Fibroblast of peridontal ligament (primary cell): ENCODE results near the gene RASSF8.
A peak's percentile ranks its signal among the peaks of the same experiment; 100 is the strongest.

Experiments used
- DNase-seq: peaks from one replicate; pipeline ENCODE4 v3.0.0-alpha.2; 2010; ENCODE audit errors: extremely low read depth

Gene RASSF8

GRCh38 chr12:25958428-25959070 is at the start of gene RASSF8:
Gene RASSF8, plus strand, starts transcription at chr12:25958682. Its CDS starts 96,662 bp downstream, at chr12:26055344.
- peak; percentile 64 for DNase-seq

GRCh38 chr12:25914551-25914950 is 43.9 kb upstream of the RASSF8 start:
- DNase-seq, result no peak

GRCh38 chr12:25924491-25925001 is 33.9 kb upstream of the RASSF8 start:
- no peak for DNase-seq

- no peak for DNase-seq
Observed at GRCh38 chr12:25925064-25925463, 33.4 kb upstream of the RASSF8 start.

GRCh38 chr12:25926536-25926935 is 31.9 kb upstream of the RASSF8 start:
- no peak for DNase-seq

DNA sequence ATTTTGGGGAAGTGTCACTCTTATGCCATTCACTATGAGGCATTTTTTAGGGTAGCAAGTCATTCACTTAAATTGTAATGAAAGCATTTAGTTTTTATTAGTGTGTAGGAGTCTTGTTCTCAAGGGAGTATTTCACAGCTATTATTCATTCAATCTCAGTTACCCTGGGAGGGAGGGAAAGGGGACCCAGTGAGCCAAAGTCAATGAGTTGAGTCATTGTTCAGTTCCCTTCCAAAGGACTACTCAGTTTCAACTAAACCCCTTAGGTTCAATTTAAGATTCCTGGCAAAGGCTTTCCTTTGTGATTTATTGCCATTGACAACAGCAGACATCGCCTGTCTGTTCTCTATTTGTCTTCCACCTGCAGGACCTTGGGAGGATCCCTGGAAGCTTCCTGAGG is 29.3 kb upstream of the RASSF8 start:
- peak; percentile 13 for DNase-seq

DNA sequence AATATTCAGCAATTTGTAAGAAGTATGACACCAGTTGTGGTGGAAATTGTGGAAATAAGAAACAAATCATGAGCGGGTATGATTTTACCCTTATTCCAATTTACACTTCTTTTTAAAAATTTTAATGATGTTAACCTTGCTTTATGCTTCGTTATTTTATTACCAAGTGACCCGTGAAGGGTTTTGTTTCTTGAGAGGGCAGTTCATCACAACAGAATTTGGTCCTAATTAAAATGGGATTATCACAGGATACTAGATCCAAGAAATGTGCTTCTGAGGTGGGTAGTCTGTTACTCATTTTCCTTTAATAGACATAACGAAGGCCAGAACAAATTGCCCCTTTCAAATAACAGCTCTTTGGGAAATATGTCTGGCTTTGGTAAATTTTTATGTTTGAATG is 25.5 kb upstream of the RASSF8 start:
- no peak for DNase-seq

DNA sequence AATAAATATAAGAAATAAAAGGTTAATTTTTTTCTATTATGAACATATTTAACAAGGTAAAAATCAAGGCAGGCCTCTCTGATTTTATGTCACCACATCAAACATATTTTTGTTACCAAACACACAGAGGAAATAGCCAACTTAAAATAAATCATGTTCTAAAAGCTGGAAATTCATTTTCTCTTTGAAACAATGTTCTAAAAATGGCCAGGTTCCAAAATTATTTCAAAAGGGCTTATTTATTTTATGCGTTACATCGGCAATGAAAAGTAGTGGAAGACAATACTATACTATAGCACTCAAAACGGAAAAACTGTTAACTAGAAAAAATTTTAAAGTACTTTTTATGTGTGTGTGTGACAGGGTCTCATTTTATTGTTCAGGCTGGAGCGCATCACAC is 24.0 kb upstream of the RASSF8 start:
- no peak for DNase-seq

DNA sequence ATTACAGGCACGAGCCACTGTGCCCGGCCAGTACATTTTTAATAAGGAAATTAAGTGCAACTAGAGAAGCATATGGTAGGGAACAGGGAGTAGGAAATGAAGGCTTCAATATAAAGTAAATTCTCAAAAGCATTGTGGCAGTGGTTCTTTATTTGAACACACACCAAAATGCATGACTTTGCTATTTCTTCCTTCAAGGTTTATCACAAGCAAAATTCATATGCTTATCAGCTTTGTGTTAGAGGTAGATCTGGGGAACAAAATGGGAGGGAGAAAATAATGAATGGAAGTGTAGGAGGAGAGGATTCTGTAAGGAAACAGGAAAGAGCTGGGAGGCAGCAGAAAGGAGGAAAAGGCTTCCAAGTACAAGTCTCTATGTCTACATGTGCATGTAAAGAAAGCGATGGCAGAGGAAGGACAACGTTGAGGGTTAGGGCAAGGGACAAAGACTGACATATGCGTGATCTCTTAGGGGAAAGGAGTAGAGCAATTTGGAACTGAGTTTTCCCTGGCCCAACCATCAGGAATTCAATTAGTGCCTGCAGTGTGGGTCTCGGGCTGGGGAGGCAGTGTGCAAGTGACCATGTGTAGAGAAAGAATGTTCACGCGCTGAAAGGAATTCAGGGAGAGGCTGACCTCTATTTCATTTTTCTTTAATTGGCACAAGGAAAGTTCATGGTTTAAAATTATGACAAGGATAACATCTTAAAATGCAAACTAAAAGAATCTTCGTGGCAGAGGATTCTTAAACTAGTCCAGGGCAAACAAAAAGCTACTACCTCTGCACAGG is 22.9 kb upstream of the RASSF8 start:
- DNase-seq, result peak; percentile 6

DNA sequence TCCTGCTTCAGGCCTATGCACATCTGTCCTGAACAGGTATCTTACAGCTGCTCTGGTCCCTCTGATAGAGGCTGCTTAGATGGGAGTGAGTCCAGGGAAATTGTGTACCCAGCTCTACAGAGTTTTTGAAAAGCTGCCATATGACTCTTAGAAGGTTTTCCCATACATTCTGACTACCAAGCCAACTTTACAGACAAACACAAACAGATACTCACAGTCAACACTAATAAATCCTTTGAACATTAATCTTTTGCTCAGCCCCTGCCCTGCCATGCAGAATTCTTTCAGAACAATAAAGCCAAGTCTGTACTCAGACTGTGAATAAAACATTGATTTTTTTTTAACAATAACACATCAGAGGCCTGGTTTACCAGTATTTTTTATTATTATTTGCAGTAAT is 21.4 kb upstream of the RASSF8 start:
- DNase-seq, result no peak

DNA sequence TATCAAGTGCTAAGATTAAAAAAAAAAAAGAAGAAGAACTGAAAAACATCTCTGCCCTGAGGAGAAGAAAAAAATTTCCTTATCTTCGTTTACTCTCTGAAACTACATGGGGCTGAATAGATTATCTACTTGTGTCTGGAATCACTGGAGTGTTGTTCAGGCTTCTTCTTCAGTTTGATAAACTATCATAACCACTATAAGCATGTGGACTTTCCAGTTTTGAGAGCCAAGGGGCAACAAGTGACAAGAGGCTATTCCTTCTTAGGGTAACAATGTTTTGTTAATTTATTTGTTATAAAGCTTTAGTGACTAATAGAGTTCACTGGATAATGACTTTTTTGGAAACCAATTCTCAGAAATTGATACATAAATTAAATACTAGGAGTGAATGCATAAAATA is 19.9 kb upstream of the RASSF8 start:
- no peak for DNase-seq

DNA sequence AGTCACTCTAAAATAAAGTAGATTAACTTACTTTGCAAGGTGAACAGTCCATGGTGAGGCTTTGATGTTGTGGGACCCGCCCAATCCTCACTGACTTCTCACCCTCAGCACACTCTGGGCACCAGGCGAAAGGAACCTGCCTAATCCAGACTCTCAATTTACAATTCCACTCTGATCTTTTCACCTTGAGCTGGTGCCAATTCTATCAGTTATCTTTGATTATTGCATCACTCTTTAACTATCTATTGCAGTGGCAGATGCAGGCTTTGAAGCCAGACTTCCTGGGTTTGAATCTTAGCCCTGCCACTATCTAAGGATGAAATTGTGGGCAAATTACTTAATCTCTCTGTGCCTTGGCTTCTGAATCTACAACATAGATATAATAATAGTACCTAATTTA is 18.9 kb upstream of the RASSF8 start:
- DNase-seq, result no peak

- no peak for DNase-seq
Observed at GRCh38 chr12:25940886-25941285, 17.6 kb upstream of the RASSF8 start.

DNA sequence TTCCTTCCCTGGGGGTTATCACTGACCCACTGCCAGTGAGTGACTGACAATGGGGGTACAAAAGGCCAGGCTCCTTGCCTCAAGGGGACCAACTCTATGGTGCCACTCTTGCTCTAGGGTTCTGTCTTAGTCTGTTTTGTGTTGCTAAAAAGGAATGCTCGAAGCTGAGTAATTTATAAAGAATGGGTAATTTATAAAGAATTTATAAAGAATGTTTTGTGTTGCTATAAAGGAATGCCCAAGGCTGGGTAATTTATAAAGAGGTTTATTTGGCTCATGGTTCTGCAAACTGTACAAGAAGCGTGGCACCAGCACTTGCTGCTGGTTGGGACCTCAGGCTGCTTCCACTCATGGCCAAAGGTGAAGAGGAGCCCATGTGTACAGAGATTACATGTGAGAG is 15.8 kb upstream of the RASSF8 start:
- no peak for DNase-seq

- no peak for DNase-seq
Observed at GRCh38 chr12:25943940-25944339, 14.5 kb upstream of the RASSF8 start.

- no peak for DNase-seq
Observed at GRCh38 chr12:25949343-25949742, 9.1 kb upstream of the RASSF8 start.

DNA sequence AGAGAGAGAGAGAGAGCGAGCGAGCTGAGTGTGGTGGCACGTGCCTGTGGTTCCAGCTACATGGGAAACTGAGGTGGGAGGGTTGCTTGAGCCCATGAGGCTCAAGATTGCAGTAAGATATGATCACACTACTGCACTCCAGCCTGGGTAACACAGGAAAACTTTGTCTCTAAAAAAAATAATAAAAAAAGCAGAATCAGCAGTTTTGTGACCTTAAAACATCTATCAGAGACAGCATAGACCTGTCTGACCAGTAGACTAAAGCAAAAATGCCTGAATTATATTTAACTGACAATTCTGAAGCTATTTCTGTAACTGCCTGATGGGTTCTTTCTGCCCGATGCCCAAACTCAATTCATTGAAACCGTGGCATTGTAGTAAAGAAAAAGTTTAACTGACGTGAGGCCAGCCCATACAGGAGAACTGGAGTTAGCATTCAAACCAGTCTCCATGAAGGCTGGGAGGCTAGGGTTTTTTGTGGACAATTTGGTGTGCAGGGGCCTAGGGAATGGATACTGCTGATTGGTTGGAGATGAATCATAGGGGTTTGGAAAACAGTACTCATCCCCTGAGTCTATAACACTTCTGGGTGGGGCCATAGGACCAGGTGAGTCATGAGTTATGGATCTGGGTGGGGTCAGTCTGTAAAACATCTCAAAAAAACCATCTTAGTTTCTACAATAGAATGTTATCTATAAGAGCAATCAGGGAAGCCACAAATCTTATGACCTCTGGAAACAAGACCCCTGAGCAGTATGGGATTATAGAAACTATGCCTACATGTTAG is 8.0 kb upstream of the RASSF8 start:
- DNase-seq, result no peak

DNA sequence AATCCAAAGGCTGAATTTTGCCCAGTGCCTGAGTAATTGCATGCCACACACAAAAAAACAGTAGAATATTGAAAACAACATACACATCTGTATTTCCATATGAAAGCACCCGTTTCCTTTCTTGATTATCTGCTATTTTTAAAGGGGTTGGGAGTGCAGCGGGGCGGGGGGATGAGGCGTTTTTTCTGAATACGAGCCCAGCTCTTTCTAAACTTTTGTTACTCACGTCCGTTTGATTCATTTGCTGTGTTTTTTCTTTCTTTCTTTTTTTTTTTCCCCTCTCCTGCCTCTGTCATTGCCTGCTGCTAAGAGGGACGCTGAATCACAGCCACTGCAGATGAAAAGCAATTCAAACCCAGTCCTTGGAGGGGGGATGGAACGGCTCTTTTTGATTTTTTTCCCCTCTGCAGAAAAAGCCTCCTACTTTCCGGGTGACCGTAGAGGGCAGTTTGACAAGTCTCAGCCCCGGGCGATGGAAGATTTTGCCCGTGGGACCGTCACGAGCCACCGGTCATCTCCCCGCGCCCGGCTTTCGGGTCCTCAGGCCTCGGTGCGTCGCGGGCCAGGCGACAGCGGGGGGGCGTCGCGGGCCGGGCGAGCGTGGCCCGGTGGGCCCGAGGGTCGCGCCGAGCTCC is 572 bp upstream of the RASSF8 start:
- peak; percentile 77 for DNase-seq

GRCh38 chr12:25959071-25959961 is 834 bp downstream of the RASSF8 start:
- DNase-seq, result peak; percentile 96

DNA sequence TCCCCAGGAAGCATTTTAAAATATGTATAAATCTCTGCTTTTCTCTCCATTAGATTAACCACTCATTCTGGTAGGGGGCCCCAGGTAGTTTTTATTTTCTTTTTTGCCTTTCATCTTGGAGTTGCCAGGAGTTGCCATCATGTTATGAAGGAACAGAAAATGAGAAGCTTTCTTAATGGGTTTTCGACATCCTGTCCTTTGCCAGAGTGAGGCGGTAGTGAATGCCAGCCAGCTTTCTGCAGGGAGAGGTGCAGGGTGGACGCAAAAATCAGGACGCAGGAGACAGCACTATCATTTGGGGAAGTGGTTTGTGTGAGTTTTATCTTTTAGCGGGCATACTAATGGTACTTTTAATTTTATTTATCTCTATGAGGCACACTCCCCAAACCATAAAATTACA is 1.7 kb downstream of the RASSF8 start:
- DNase-seq, result peak; percentile 57

DNA sequence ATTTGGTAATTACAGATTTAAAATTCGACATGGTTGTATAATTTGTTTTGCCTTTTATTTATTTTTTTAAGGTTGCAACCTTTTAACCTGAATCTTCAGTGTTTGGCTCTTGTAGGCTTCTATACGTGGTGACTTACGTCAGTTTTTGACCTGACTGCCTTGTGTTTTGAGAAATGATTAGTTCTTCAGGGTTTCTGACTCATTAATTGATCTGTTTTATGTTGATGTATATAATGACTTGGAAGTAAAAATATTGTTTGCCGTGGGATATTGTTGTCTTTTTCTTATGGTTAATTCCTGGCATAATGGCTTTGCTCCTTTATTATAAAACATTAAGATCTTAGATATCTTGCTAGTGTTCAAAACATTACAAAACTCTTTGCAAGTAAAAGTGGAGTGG is 2.5 kb downstream of the RASSF8 start:
- no peak for DNase-seq
